ENCODE data around the gene RNH1.

RNH1 gene

DNA sequence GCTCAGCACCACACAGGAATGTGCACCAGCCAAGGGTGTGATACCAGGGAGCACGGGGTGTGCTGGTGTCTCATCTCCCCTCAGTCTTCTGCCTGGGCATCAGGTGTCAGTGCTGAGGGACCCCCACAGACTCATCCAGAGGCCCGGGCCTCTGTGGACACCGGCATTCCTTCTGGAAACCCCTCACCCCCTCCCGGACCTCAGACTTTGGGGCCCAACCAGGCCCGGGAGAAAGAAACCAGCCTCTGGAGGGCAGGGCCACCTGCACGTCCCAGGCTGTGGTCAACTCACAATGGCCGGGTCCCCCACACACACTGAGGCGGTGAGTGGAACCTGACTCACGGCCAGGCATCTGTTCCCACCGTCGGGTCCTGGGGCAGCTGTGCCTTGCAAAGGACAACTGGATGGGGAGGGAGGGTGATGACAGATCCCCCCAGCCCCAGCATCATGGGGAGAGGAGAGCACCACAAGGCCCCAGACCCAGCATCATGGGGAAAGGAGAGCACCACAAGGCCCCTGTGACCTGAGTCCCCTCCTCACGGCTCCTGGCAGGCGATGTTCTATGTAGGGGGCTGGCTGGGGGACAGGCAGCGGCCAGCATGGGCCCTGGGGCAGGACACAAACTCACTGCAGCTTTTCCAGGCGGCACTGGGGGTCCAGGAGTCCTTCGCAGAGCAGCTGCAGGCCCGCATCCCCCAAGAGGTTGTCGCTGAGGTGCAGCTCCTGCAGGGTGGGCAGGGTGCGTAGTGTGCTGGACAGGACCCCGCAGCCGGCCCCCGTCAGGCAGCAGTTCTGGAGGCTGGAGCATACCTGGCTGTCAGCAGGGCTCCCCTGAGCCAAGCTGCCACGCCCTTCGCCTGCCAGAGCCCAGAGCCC is 7.6 kb downstream of the RNH1 start:
- no peak for DNase-seq (ENCODE audit: low read depth)

DNA sequence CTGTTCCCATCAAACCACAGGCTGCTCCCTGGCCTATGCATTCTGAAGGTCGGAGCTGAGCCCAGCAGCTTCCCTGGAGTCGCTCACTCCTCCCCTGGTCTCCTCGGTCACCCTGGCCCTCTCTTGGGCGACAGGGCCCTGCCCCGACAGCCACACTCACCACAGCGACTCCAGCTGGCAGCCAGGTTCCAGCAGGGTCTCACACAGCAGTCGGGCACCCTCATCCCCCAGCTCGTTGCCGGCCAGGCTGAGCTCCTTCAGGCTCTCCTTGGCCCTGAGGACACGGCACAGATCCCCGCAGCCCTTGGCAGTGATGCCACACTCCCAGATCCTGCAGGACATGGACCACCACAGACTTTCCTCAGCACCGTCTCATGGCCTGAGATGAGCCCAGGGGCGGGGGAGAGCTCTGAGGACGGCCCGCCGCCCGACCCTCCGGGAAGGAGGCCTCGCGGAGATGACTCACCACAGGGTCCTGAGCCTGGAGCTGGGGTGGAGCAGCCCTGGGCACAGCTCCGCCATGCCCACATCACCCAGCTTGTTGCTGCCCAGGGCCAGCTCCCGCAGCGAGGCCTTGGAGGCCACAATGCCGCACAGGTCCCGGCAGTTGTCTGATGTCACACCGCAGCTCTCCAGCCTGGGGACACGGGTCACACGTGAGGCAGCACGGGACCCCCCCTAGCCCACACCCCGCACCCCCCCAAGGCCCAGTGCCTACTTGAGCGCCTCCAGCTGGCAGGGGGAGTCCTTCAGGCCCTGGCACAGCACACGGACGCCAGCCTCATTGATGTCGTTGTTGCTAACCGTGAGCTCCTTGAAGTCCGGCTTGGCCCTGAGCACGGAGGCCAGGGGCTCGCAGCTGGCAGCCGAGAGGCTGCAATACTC is 8.5 kb downstream of the RNH1 start:
- no peak for DNase-seq (ENCODE audit: low read depth)

- DNase-seq (ENCODE audit: low read depth), result no peak
Measured at GRCh38 chr11:497565-498296, 9.3 kb downstream of the RNH1 start.

GRCh38 chr11:496834-497564 is 10.0 kb downstream of the RNH1 start:
- DNase-seq (ENCODE audit: low read depth), result no peak

DNA sequence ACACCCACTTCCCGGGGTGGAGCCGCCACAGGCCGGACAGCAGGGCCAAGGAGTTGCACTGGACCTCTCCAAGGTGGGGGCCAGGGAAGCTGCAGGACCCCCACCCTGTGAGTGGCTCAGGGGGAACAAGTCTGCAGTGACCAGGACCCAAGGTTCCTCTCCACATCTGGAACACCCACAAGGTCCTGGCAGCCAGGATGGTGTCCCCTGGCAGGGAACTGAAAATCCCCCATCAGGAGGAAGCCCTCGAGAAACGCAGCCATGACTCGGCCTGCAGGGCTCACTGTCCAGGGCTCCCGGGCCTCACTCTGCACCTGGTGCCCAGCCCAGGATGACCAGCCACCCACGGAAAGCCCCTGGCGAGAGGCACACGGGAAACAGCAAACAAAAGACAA is 11.5 kb downstream of the RNH1 start:
- no peak for DNase-seq (ENCODE audit: low read depth)

- DNase-seq (ENCODE audit: low read depth), result no peak
Measured at GRCh38 chr11:494761-495536, 12.1 kb downstream of the RNH1 start.

DNA sequence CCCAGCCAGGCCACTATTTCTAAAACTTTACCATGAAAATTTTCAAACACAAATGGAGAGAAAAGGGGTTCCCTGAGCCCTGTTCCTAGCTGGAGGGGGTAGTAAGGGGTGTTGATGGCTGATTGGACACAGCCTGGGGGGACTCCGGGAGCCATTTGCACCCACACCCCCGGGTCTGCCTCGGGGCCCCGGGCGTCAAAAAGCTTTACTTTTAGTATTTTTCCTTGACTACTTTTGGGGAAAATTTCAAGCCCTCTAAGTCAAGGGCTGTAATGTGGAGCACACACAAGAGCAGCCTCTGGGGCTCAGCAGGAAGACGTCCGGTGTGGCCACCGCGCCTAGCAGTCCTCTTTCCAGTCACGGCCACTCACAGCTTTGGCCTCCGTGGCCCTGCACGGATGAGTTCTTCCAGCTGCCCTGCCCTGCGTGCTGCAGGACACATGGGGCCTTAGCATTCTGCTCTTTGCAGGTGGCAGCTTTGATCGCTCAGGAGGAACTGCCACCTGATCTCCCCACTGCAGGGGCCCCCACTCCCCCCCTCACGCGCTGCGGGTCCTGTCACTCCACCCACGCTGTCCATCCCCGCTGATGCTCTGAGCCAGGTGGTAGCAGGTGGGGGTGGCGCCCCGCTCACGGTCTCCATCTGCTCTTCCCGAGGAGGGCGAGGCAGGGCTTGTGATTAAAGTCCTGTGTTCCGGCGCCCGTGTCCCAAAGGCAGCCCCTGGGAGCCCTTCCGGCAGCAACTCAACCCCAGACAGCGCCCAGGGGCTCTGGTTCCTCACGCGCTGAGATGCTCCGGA is 14.4 kb downstream of the RNH1 start:
- DNase-seq (ENCODE audit: low read depth), result no peak

DNA sequence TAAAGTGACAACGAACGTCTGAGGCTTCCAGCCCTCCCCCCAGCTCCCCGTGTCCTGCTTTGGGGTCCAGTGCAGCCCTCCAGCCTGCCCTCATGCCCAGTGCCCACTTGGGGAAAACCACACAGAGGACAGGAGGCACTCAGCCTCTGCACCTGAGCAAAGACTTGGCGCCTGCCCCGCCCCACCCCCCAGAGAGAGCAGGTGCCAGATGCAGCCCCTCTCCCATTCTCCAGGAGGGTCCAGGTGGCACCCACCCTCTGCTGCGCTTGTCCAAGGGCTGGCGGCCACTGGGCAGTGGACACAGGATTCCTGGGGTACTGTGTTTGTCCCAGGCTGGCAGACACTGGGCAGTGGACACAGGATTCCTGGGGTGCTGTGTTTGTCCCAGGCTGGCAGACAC is 15.7 kb downstream of the RNH1 start:
- no peak for DNase-seq (ENCODE audit: low read depth)

- DNase-seq (ENCODE audit: low read depth), result no peak
Measured at GRCh38 chr11:490930-491260, 16.1 kb downstream of the RNH1 start.

DNA sequence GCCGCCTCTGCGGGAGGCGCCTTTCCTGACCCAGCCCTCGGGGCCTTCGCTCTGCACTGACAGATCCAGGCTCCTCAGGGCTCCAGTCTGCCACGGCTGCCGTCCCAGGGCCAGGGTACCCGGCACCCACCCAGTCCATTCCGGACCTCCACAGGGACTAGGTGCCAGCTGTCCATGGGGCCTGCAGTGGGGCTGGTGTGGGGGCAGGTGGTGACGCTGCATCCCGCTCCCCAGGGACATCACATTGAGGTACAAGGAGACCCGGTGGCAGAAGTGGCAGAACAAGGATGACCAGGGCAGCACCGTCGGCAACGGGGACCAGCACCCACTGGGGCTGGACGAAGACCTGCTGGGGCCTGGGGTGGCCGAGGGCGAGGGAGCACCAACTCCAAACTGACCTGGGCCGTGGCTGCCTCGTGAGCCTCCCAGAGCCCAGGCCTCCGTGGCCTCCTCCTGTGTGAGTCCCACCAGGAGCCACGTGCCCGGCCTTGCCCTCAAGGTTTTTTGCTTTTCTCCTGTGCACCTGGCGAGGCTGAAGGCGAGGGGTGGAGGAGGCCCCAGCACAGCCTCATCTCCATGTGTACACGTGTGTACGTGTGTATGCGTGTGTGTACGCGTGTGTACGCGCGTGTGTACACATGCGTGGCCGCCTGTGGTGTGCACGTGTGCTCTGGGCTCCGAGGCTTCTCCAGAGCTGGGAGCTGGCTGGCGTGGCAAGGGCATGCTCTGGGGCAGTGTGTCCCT is 16.7 kb downstream of the RNH1 start:
- DNase-seq (ENCODE audit: low read depth), result no peak

GRCh38 chr11:489610-490185 is 17.3 kb downstream of the RNH1 start:
- no peak for DNase-seq (ENCODE audit: low read depth)

- no peak for DNase-seq (ENCODE audit: low read depth)
Measured at GRCh38 chr11:488992-489391, 18.1 kb downstream of the RNH1 start.

GRCh38 chr11:488579-488978 is 18.5 kb downstream of the RNH1 start:
- DNase-seq (ENCODE audit: low read depth), result no peak

DNA sequence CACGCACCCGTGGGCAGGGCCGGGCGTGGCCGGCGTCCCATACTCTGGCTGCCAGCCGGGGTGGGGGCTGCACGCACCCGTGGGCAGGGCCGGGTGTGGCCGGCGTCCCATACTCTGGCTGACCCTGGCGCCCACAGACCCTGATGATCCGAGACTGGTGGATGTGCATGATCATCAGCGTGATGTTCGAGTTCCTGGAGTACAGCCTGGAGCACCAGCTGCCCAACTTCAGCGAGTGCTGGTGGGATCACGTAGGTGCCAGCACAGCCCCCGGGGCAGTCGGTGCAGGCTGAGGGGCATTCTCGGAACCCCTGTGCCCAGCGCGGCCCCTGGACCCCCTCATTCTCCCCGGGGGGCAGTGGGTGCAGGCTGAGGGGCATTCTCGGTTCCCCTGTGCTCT is 19.0 kb downstream of the RNH1 start:
- DNase-seq (ENCODE audit: low read depth), result no peak

DNA sequence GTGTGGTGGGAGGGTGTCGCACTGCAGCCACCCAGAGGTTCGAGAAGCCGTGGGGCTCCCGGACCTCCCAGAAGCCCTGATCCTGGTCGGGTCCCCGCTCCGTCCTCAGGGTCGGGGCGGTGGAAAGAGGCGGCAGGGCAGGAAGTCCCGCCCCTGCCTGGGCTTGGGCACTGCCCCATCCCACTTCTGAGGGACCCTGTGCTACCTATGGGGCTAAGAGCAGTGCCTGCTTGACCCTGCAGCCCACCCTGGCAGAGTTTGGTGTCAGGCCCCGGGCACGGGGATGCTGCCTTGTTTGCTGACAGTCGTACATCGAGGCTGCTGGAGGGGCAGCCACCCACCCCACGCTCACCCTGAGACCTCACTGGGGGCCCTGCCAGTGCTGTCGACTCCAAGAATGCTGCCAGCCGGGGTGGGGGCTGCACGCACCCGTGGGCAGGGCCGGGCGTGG is 19.4 kb downstream of the RNH1 start:
- no peak for DNase-seq (ENCODE audit: low read depth)

GRCh38 chr11:486189-486588 is 20.9 kb downstream of the RNH1 start:
- no peak for DNase-seq (ENCODE audit: low read depth)

GRCh38 chr11:484616-485015 is 22.4 kb downstream of the RNH1 start:
- DNase-seq (ENCODE audit: low read depth), result no peak

- no peak for DNase-seq (ENCODE audit: low read depth)
Measured at GRCh38 chr11:479311-479710, 27.7 kb downstream of the RNH1 start.

GRCh38 chr11:477052-477715 is 29.9 kb downstream of the RNH1 start:
- no peak for DNase-seq (ENCODE audit: low read depth)
